GM21737 (cell line): Measurements from ENCODE around the gene ADAM12.
"Not testable (repeated sequence)": the region's sequence is repeated elsewhere in the genome, so short reads cannot be mapped to it uniquely, and the experiment has no call there.

Experiments used
- ATAC-seq: cut with Tn5 transposase; IDR thresholded peaks from one replicate; pipeline ENCODE4 v1.9.1; 2021; ENCODE audit warnings: mild to moderate bottlenecking, moderate library complexity; ENCODE audit not compliant: unreplicated experiment

Gene ADAM12

GRCh38 chr10:126268013-126268920 lies 120.0 kb downstream of the ADAM12 start:
- no peak for ATAC-seq

- no peak for ATAC-seq
Measured at GRCh38 chr10:126264102-126265018, 123.9 kb downstream of the ADAM12 start.

- no peak for ATAC-seq
Measured at GRCh38 chr10:126263006-126263676, 125.1 kb downstream of the ADAM12 start.

DNA sequence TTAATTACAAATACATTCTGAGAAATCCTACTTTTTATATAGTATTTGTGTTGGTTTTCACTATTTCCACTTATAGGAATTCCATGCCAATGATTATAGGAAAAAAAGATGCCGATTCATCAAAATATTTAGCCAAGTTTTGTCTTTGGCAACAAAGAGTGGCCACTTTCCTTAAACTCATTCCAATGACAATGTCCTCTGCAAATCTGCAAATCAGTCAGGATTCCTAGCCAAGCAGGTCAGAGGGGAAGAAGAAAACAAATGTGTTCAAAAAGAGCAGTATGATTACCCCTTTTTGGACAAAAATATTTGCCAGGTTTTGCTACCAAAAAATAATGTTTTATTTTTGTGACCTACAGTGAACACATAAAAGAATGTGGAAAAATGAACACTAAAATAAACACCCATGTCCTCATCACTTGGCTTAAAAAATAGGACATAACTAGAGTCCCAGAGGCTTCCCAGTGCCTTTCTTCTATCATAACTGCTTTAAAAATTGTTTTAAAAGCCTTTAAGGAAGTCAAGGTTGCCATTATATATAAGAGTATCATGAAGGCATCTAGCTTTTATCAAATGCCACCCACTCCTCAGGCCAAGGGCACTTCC lies 125.9 kb downstream of the ADAM12 start:
- ATAC-seq, result no peak

DNA sequence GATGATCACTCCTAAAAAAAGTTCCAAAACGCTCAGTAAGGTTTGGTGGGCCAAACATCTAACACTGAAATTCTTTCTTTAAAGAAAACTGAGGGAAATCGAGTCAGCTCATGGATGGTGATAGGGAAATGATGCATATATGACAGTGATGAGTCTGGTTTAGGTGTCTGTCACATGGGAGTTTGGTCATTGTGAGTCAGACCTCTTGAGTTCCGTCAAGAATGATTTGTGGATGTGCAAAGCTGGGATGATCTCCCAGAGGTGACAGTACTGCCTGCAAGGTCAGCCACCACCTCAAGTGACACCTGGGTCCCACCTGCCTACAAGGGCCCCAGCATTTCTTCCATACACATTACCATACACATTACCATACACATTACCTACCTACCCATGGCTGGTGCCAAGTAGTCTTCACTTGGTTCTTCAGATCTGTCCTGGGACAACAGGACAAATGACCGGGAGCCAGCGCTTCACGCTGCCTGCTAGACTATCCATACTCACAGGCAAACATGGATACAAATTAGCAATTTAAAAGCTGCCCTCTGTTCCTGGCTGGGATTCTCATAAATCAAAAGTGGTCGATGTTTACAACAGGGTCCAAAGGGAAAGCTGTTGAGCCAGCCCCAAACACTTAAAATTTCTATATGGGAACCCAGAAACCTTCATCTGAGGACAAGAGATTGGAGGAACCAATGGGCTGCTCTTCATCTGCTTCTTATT lies 128.4 kb downstream of the ADAM12 start:
- ATAC-seq, result no peak

DNA sequence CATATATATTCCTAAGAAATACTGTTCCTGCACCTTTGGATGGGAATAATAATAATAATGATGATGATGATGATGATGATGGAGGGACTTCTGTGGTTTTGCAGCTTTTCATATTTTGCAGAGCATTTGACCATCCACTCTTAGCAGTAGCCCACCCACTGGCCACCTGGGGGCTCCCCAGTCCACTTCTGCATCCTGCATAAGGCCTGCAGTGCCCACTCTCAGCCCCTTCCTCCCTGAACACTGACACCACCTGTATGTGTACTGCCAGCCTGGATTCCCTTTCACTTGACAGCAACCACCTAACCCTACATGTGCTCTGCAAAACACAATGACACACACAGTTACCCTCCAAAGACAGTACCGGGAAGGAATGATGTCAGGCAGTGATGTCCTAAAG lies 131.4 kb downstream of the ADAM12 start:
- ATAC-seq, result no peak

- ATAC-seq, result no peak
Measured at GRCh38 chr10:126255313-126255712, 133.0 kb downstream of the ADAM12 start.

- ATAC-seq, result no peak
Measured at GRCh38 chr10:126253611-126253998, 134.7 kb downstream of the ADAM12 start.

GRCh38 chr10:126252884-126253610 lies 135.2 kb downstream of the ADAM12 start:
- ATAC-seq, result no peak

- no peak for ATAC-seq
Measured at GRCh38 chr10:126251778-126252407, 136.4 kb downstream of the ADAM12 start.

- no peak for ATAC-seq
Measured at GRCh38 chr10:126250527-126251310, 137.6 kb downstream of the ADAM12 start.

DNA sequence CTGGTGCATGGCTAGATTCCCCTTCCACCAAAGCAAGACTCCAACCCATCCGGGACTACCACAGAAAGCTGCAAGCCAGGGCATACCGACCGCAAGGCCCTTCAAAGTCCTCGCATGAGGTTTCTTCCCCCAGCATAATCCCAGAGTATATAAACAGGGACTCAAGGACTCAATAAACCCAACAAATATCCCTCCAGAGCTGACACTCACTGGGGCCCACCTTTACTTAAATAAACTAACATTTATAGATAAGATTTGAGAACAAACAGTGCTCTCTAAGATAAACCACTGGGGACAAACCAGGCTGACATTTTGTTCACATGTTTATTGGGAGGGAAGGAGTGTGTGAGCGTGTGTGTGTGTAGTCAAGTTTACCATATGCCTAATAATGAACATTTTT lies 138.2 kb downstream of the ADAM12 start:
- no peak for ATAC-seq

- no peak for ATAC-seq
Measured at GRCh38 chr10:126247446-126247975, 140.8 kb downstream of the ADAM12 start.

- not testable (repeated sequence) for ATAC-seq
Measured at GRCh38 chr10:126246396-126246795, 141.9 kb downstream of the ADAM12 start.

DNA sequence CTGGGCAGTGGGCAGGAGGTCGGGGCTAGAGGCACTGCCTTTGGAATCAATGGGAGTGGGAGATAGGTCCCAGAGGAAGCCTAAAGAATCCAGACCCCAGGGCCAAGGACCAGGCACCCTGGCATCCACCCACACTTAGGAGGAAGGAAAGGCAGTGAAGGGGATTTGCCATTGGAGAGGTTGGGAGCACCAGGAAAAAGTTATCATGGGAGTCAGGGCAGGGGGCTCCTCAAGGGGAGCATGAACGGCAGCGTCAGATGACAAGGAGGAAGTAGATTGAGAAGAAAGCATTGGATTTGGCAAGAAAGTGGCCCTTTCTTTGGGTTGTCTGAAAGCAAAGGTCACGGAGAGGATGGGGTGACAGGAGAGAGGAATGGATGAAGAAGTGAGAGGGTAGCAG lies 142.8 kb downstream of the ADAM12 start:
- no peak for ATAC-seq

- ATAC-seq, result no peak
Measured at GRCh38 chr10:126243971-126244370, 144.3 kb downstream of the ADAM12 start.

GRCh38 chr10:126243306-126243705 lies 145.0 kb downstream of the ADAM12 start:
- ATAC-seq, result no peak
